Cortex of kidney (tissue), 1 donor: ENCODE measurements around the gene OR2T35.
"Not testable (repeated sequence)": the region's sequence is repeated elsewhere in the genome, so short reads cannot be mapped to it uniquely, and the experiment has no call there.

Experiments
- DNase-seq: peaks from one replicate; lab custom pipeline; 2025; lab: John Stamatoyannopoulos, UW

Gene OR2T35

GRCh38 chr1:248645178-248645577, at the start of gene OR2T35:
Gene OR2T35 (minus strand): TSS chr1:248645278. CDS start chr1:248639258, 6,020 bp downstream.
- not testable (repeated sequence) for DNase-seq

- DNase-seq, result no peak
Observed at GRCh38 chr1:248691567-248692155, 46.6 kb upstream of the OR2T35 start.

- DNase-seq, result no peak
Observed at GRCh38 chr1:248688527-248689298, 43.6 kb upstream of the OR2T35 start.

GRCh38 chr1:248686815-248687214, 41.7 kb upstream of the OR2T35 start:
- no peak for DNase-seq

GRCh38 chr1:248681651-248682050, 36.6 kb upstream of the OR2T35 start:
- DNase-seq, result no peak

- no peak for DNase-seq
Observed at GRCh38 chr1:248670003-248670402, 24.9 kb upstream of the OR2T35 start.

GRCh38 chr1:248663453-248664328, 18.6 kb upstream of the OR2T35 start:
- DNase-seq, result not testable (repeated sequence)

GRCh38 chr1:248656797-248657196, 11.7 kb upstream of the OR2T35 start:
- not testable (repeated sequence) for DNase-seq

- DNase-seq, result not testable (repeated sequence)
Observed at GRCh38 chr1:248655354-248655753, 10.3 kb upstream of the OR2T35 start, which contains the start of gene OR2T27. Gene OR2T27 (minus strand): TSS chr1:248655528. CDS start chr1:248650884, 4,644 bp downstream.

GRCh38 chr1:248648770-248649536, 3.9 kb upstream of the OR2T35 start:
- DNase-seq, result not testable (repeated sequence)

GRCh38 chr1:248642971-248643651, 2.0 kb downstream of the OR2T35 start:
- DNase-seq, result not testable (repeated sequence)

- not testable (repeated sequence) for DNase-seq
Observed at GRCh38 chr1:248641583-248641982, 3.5 kb downstream of the OR2T35 start.

GRCh38 chr1:248640906-248641305, 4.2 kb downstream of the OR2T35 start:
- DNase-seq, result not testable (repeated sequence)

GRCh38 chr1:248639652-248640051, 5.4 kb downstream of the OR2T35 start:
- not testable (repeated sequence) for DNase-seq

GRCh38 chr1:248636612-248637011, 8.5 kb downstream of the OR2T35 start:
- not testable (repeated sequence) for DNase-seq

GRCh38 chr1:248634991-248635390, 10.1 kb downstream of the OR2T35 start, which contains the start of gene OR2T11:
Gene OR2T11 (minus strand): TSS chr1:248635091. CDS start chr1:248627128, 7,963 bp downstream.
- not testable (repeated sequence) for DNase-seq

- no peak for DNase-seq
Observed at GRCh38 chr1:248631354-248632008, 13.6 kb downstream of the OR2T35 start.

GRCh38 chr1:248630551-248630950, 14.5 kb downstream of the OR2T35 start:
- DNase-seq, result no peak

GRCh38 chr1:248627971-248628844, 16.9 kb downstream of the OR2T35 start:
- DNase-seq, result no peak
